B cell (primary cell): ENCODE measurements around the gene MAP4K1. TPM values are rescaled to one million over a fixed set of nuclear protein-coding genes. Genes with fewer than 3 reads are reported as not detected.
"Not testable (repeated sequence)": the region's sequence is repeated elsewhere in the genome, so short reads cannot be mapped to it uniquely, and the experiment has no call there.

ENCODE experiments used
- ATAC-seq: fragments of 200-7000 bp; cut with Tn5 transposase; one replicate; pipeline ENCODE4 v1.10.0; 2021; ENCODE audit warnings: low read depth, mild to moderate bottlenecking, moderate number of reproducible peaks, moderate library complexity
- CTCF ChIA-PET: fragments of 350-600 bp; sonication (Branson Sonifier 250); formaldehyde crosslinking; loops from one replicate; lab custom pipeline; 2021; ENCODE audit warnings: antibody characterized with exemption, inconsistent platforms; lab: Charles Lee
- POLR2A ChIA-PET: fragments of 350-600 bp; sonication (Branson Sonifier 250); formaldehyde crosslinking; loops from one replicate; lab custom pipeline; 2021; ENCODE audit warnings: antibody characterized with exemption; lab: Charles Lee
- DNase-seq: peaks from one replicate; pipeline ENCODE4 v3.0.0; 2013
- H2AFZ ChIP-seq: 2 replicates; pipeline ENCODE4 v1.6.1; 2012; ENCODE audit warnings: mild to moderate bottlenecking, low read depth, low read length; ENCODE audit not compliant: insufficient read depth, poor library complexity, severe bottlenecking
- H3K27ac ChIP-seq, 2 donors: 1 replicate in 1 of 2; 2 replicates in 1 of 2; pipeline ENCODE4 v1.5.1; 2012 to 2013; ENCODE audit warnings: low read length in 2 of 2, mild to moderate bottlenecking in 2 of 2, moderate library complexity in 1 of 2
- H3K27me3 ChIP-seq, 4 experiments: fragments of 200-600 bp in 1 of 4; sonication (generic) in 1 of 4; replicated peaks in 1 of 4; 1 replicate in 2 of 4; 2 replicates in 2 of 4; pipeline versions ENCODE4 v1.6.1 to v1.7.0; 2013 to 2016; ENCODE audit warnings: low read length in 3 of 4, mild to moderate bottlenecking in 2 of 4, mixed read lengths in 1 of 4, moderate library complexity in 1 of 4; ENCODE audit not compliant: insufficient read depth in 4 of 4, control insufficient read depth in 3 of 4; ENCODE audit errors: control extremely low read depth in 1 of 4
- H3K36me3 ChIP-seq, 2 experiments: replicated peaks in 1 of 2; 1 replicate in 1 of 2; 2 replicates in 1 of 2; pipeline versions ENCODE4 v1.6.1 to v1.7.1; 2013; ENCODE audit warnings: low read length in 1 of 2; ENCODE audit not compliant: insufficient read depth in 2 of 2, control insufficient read depth in 1 of 2; ENCODE audit errors: control extremely low read depth in 1 of 2, extremely low read depth in 1 of 2
- H3K4me1 ChIP-seq, 2 donors: fragments of 200-600 bp in 1 of 2; sonication (generic) in 1 of 2; 1 replicate in 1 of 2; 2 replicates in 1 of 2; pipeline versions ENCODE4 v1.5.1 to v1.6.1; 2013 to 2017; ENCODE audit warnings: low read length in 2 of 2; ENCODE audit not compliant: control insufficient read depth in 2 of 2, insufficient read depth in 2 of 2
- H3K4me2 ChIP-seq: replicated peaks from 2 replicates; pipeline ENCODE3; 2012; ENCODE audit warnings: mild to moderate bottlenecking, low read depth, low read length; ENCODE audit not compliant: poor library complexity, severe bottlenecking
- H3K4me3 ChIP-seq, 5 experiments: fragments of 200-600 bp in 1 of 5; sonication (generic) in 1 of 5; 1 replicate in 3 of 5; 2 replicates in 2 of 5; pipeline versions ENCODE4 v1.5.1 to v1.7.0; 2011 to 2016; ENCODE audit warnings: low read length in 4 of 5, mild to moderate bottlenecking in 4 of 5, low read depth in 2 of 5, control low read depth in 1 of 5, moderate library complexity in 1 of 5; ENCODE audit not compliant: insufficient read depth in 1 of 5; ENCODE audit errors: control extremely low read depth in 1 of 5, extremely low read depth in 1 of 5
- H3K79me2 ChIP-seq: fragments of 200-600 bp; sonication (generic); one replicate; pipeline ENCODE4 v1.6.0; 2016; ENCODE audit warnings: low read length; ENCODE audit not compliant: control insufficient read depth, insufficient read depth
- H3K9ac ChIP-seq: fragments of 200-600 bp; sonication (generic); 2 replicates; pipeline ENCODE4 v1.6.1; 2017; ENCODE audit warnings: mild to moderate bottlenecking, low read length, moderate library complexity
- H3K9me3 ChIP-seq, 3 donors: one replicate each; pipeline versions ENCODE4 v1.6.1 to v1.7.1; 2013; ENCODE audit warnings: low read length in 2 of 3; ENCODE audit not compliant: control insufficient read depth in 2 of 3, insufficient read depth in 1 of 3; ENCODE audit errors: control extremely low read depth in 1 of 3
- H4K20me1 ChIP-seq: 2 replicates; pipeline ENCODE4 v1.6.0; 2012; ENCODE audit warnings: mild to moderate bottlenecking, low read length; ENCODE audit not compliant: insufficient read depth, control insufficient read depth, poor library complexity, severe bottlenecking
- H3K27ac Mint-ChIP-seq: one replicate; pipeline ENCODE4 v1.8.0; 2021; ENCODE audit warnings: mixed read lengths
- H3K27me3 Mint-ChIP-seq: one replicate; pipeline ENCODE4 v1.8.0; 2021; ENCODE audit warnings: mixed read lengths
- H3K4me1 Mint-ChIP-seq: one replicate; pipeline ENCODE4 v1.8.0; 2021; ENCODE audit warnings: mixed read lengths
- H3K4me3 Mint-ChIP-seq: one replicate; pipeline ENCODE4 v1.8.0; 2021; ENCODE audit warnings: mixed read lengths
- H3K9me3 Mint-ChIP-seq: one replicate; pipeline ENCODE4 v1.8.0; 2022; ENCODE audit warnings: mixed read lengths; ENCODE audit not compliant: insufficient read depth
- CTCF ChIP-seq: fragments of 200-600 bp; IDR thresholded peaks from one replicate; pipeline ENCODE4 v1.8.0; 2022; ENCODE audit warnings: antibody characterized with exemption, mild to moderate bottlenecking
- EZH2 ChIP-seq: IDR thresholded peaks from 2 replicates; pipeline ENCODE4 v1.6.1; 2012; ENCODE audit warnings: borderline replicate concordance, low read depth, mild to moderate bottlenecking, moderate library complexity, low read length; ENCODE audit not compliant: insufficient read depth, poor library complexity, severe bottlenecking
- WGBS: methylation state at CpG from one replicate; pipeline ENCODE4 v1.1.5; 2013; ENCODE audit warnings: missing lambda C conversion rate; ENCODE audit not compliant: insufficient coverage; 5-methylcytosine and 5-hydroxymethylcytosine counted together
- intact Hi-C: fragments of 100-400 bp; cut with micrococcal nuclease; formaldehyde crosslinking; loops from one replicate; pipeline ENCODE4 v1.10.0; 2022
- polyA plus RNA-seq: library from polyadenylated mRNA; depleted of rRNA; stranded (reverse); fragments of >200 nt; gene quantifications from 2 replicates; pipeline ENCODE4 v1.2.3, GENCODE V29; 2012
- total RNA-seq, 2 donors: library from RNA; stranded (reverse); fragments of 120-200 nt in 1 of 2; gene quantifications; 1 replicate in 1 of 2; 2 replicates in 1 of 2; pipeline versions ENCODE4 v1.2.3 to v1.2.4, GENCODE V29; 2013 to 2022

Gene MAP4K1
- total and polyA plus RNA-seq, 2 donors (not counting 1 experiment from before 2014, with no cell fraction given): 291 to 415 TPM

GRCh38 chr19:38632476-38633213, 14.9 kb upstream of the MAP4K1 start:
- Mint-ChIP-seq H3K27ac (no peak overlapping the region), H3K27me3 (no peaks in the 10 kb centered on the region), H3K4me3 (no peak overlapping the region), H3K9me3 (no peaks in the 10 kb centered on the region), H3K4me1 (peaks cover 21% of the 10 kb centered on the region)
- ATAC-seq (no peak), DNase-seq (no peak)
- no peaks in the 10 kb centered on the region for H3K27me3 ChIP-seq
- no peaks in the 10 kb centered on the region for H3K9me3 ChIP-seq
- peaks cover 5% of the 10 kb centered on the region for H3K79me2 ChIP-seq
- H3K4me3 ChIP-seq: no peak overlapping the region
- H3K4me2 ChIP-seq: no peak overlapping the region
- ChIA-PET CTCF (interaction anchor here (1.9 to 5.7 kb wide), 6 partner anchors 76 to 228 kb away, joined by 4 to 102 read pairs (median 20); partner anchors contain the start of gene FAM98C), POLR2A (no interaction called here)
- peaks cover 12% of the 10 kb centered on the region for H4K20me1 ChIP-seq
- H3K9ac ChIP-seq: no peak overlapping the region
- peaks cover 2 to 57% of the 10 kb centered on the region in 2 experiments for H3K36me3 ChIP-seq
- intact Hi-C loops: loop anchor here (5.0 to 10.0 kb wide), 2 partner anchors 52 to 75 kb away; no protein-coding TSS in a partner anchor
- H3K4me1 ChIP-seq: peaks cover 18 to 23% of the 10 kb centered on the region in 2 donors
- H2AFZ ChIP-seq: no peak overlapping the region
- H3K27ac ChIP-seq: no peak overlapping the region
- TF ChIP-seq CTCF (no peak), EZH2 (no peak)
- over 99% methylated on average over 16 of the region's 16 CpGs for WGBS

GRCh38 chr19:38631811-38632475, 14.2 kb upstream of the MAP4K1 start:
- CTCF ChIA-PET: interaction anchor here (5.7 kb wide), 1 partner anchor 86 kb away, joined by 102 read pairs; no protein-coding TSS in a partner anchor
- intact Hi-C loops: loop anchor here (5.0 to 10.0 kb wide), 2 partner anchors 53 to 75 kb away; no protein-coding TSS in a partner anchor
- not testable (repeated sequence) for H3K9me3 ChIP-seq

GRCh38 chr19:38631301-38631700, 13.5 kb upstream of the MAP4K1 start:
- Histone ChIP-seq H3K4me1 (peaks cover 8 to 10% of the 10 kb centered on the region in 2 donors), H3K36me3 (peaks cover 2 to 59% of the 10 kb centered on the region in 2 experiments)
- H3K27ac Mint-ChIP-seq, H3K27ac ChIP-seq, POLR2A ChIA-PET, H3K4me3 Mint-ChIP-seq, H3K9ac ChIP-seq, DNase-seq, H4K20me1 ChIP-seq, H3K4me3 ChIP-seq, H3K27me3 ChIP-seq, ATAC-seq, CTCF ChIA-PET, H3K4me2 ChIP-seq, H3K79me2 ChIP-seq, H3K27me3 Mint-ChIP-seq, H3K9me3 ChIP-seq, H2AFZ ChIP-seq, H3K9me3 Mint-ChIP-seq: not testable (repeated sequence)
- intact Hi-C loops: loop anchor here (5.0 to 10.0 kb wide), 2 partner anchors 54 to 74 kb away; no protein-coding TSS in a partner anchor
- 96% methylated on average over 5 of the region's 11 CpGs for WGBS
- peaks cover 10% of the 10 kb centered on the region for H3K4me1 Mint-ChIP-seq

More at GRCh38 chr19:38631811-38632475, 14.2 kb upstream of the MAP4K1 start:
- POLR2A ChIA-PET, H3K79me2 ChIP-seq, H4K20me1 ChIP-seq, ATAC-seq, H3K9me3 Mint-ChIP-seq, H2AFZ ChIP-seq, H3K27ac Mint-ChIP-seq, DNase-seq, H3K9ac ChIP-seq, H3K27ac ChIP-seq, H3K4me3 Mint-ChIP-seq, H3K4me2 ChIP-seq, H3K4me3 ChIP-seq, H3K27me3 ChIP-seq, H3K27me3 Mint-ChIP-seq: not testable (repeated sequence)
- Histone ChIP-seq H3K36me3 (peaks cover 2 to 57% of the 10 kb centered on the region in 2 experiments), H3K4me1 (peaks cover 14 to 17% of the 10 kb centered on the region in 2 donors)
- H3K4me1 Mint-ChIP-seq: peaks cover 16% of the 10 kb centered on the region
- WGBS: 100% methylated on average over 2 of the region's 7 CpGs
